Measurements from ENCODE around the gene ZSCAN21. TPM values are rescaled to one million over a fixed set of nuclear protein-coding genes. Genes with fewer than 3 reads are reported as not detected.

The ZSCAN21 gene
- total and polyA plus RNA-seq, 11 donors, result 4.4 to 12.1 (median 7.2) TPM

DNA sequence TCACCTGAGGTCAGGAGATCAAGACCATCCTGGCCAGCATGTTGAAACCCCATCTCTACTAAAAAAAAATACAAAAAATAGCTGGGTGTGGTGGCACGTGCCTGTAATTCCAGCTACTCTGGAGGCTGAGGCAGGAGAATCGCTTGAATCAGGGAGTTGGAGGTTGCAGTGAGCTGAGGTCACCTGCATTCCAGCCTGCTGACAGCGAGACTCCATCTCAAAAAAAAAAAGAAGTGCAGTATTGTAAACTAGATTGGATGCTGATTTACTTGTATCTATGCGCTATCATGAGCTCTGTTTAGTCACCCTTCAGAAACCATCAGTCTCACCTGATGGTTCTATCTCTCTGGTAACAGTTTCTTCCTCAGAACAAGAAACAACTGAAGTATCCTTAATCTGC lies 13.8 kb downstream of the ZSCAN21 start:
- no peak overlapping the region for H3K27ac ChIP-seq
- no peak overlapping the region for H3K4me3 ChIP-seq
- peaks cover 0 to 75% (median 62%) of the 10 kb centered on the region in 9 donors for H3K36me3 ChIP-seq
- no peaks in the 10 kb centered on the region for H3K27me3 ChIP-seq
- intact Hi-C loops (cut with DNase I), result no loop called here
- no peak for ATAC-seq
- 88 to 96% (median 92%) methylated on average over 4 of the region's 4 CpGs for WGBS, 4 donors
- no peak for TF ChIP-seq POLR2A (IDR thresholded peaks at IDR 0.05)
- TF ChIP-seq, protein P1, sequence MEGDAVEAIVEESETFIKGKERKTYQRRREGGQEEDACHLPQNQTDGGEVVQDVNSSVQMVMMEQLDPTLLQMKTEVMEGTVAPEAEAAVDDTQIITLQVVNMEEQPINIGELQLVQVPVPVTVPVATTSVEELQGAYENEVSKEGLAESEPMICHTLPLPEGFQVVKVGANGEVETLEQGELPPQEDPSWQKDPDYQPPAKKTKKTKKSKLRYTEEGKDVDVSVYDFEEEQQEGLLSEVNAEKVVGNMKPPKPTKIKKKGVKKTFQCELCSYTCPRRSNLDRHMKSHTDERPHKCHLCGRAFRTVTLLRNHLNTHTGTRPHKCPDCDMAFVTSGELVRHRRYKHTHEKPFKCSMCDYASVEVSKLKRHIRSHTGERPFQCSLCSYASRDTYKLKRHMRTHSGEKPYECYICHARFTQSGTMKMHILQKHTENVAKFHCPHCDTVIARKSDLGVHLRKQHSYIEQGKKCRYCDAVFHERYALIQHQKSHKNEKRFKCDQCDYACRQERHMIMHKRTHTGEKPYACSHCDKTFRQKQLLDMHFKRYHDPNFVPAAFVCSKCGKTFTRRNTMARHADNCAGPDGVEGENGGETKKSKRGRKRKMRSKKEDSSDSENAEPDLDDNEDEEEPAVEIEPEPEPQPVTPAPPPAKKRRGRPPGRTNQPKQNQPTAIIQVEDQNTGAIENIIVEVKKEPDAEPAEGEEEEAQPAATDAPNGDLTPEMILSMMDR (IDR thresholded peaks at IDR 0.05), result no peak
- no peak for DNase-seq
- no peaks in the 10 kb centered on the region for H3K9me3 ChIP-seq
- peaks cover 0 to 17% (median 9%) of the 10 kb centered on the region in 12 donors for H3K4me1 ChIP-seq

DNA sequence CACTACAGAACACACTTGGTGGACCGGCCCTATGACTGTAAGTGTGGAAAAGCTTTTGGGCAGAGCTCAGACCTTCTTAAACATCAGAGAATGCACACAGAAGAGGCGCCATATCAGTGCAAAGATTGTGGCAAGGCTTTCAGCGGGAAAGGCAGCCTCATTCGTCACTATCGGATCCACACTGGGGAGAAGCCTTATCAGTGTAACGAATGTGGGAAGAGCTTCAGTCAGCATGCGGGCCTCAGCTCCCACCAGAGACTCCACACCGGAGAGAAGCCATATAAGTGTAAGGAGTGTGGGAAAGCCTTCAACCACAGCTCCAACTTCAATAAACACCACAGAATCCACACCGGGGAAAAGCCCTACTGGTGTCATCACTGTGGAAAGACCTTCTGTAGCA lies 14.6 kb downstream of the ZSCAN21 start:
- peak overlapping the region in 1 of 12 donors; percentile 75 for H3K27ac ChIP-seq
- no peak for DNase-seq
- H3K9me3 ChIP-seq, result peaks cover 0 to 7% (median 0%) of the 10 kb centered on the region in 12 donors
- peaks cover 0 to 17% (median 9%) of the 10 kb centered on the region in 12 donors for H3K4me1 ChIP-seq
- peaks cover 0 to 74% (median 56%) of the 10 kb centered on the region in 9 donors for H3K36me3 ChIP-seq
- TF ChIP-seq POLR2A (IDR thresholded peaks at IDR 0.05), result no peak
- TF ChIP-seq, protein P1 (IDR thresholded peaks at IDR 0.05), result no peak
- H3K4me3 ChIP-seq, result no peak overlapping the region
- no peak for ATAC-seq
- intact Hi-C loops (cut with DNase I), result loop anchor here in 1 of 10 donors (1.0 kb wide), 1 partner anchor 10 kb away; no protein-coding TSS in a partner anchor
- no peaks in the 10 kb centered on the region for H3K27me3 ChIP-seq
- WGBS, 4 donors, result 81 to 86% (median 83%) methylated on average over 9 of the region's 9 CpGs

DNA sequence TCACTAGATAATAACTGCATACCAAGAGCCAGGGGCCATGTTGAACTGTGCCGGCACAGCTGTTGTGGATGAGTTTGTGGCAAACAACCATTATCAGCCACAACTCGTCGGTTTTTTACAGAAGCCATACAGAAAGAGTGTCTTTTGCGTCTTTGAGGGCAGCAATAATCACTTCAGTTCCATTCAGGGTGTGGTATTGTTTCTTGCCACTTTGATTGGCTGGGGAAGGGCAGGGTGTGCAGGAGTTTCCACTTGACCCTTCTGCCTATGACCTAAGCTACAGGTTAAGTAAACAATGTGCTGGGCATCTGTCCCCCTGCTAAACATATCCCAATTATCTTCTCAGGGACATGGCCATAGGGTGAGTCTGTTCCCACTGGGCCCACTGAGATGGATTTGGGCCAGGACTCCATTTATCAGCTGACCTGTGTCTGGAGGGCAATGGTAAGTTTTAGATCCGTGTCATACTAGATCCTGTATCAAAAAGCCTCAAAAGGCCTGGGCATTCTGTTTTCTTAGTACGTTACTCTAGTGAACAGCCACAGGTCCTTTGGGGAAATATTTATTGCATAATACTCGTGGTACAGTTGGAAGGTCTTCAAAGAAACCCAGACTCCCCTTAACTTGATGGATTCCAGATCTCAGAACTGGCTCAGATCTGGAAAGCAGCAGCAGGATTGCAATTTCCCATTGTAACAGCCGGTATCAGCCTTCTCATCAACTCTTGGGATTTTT lies 16.0 kb downstream of the ZSCAN21 start:
- 36 to 43% (median 38%) methylated on average over 8 of the region's 8 CpGs for WGBS, 4 donors
- Histone ChIP-seq H3K4me1 (peaks cover 0 to 17% (median 9%) of the 10 kb centered on the region in 12 donors), H3K27me3 (no peaks in the 10 kb centered on the region), H3K4me3 (no peak overlapping the region), H3K27ac (peak overlapping the region; percentile 1 to 76 (median 42)), H3K9me3 (peaks cover 0 to 21% (median 4%) of the 10 kb centered on the region in 12 donors), H3K36me3 (peaks cover 4 to 76% (median 52%) of the 10 kb centered on the region in 9 donors)
- TF ChIP-seq POLR2A (IDR thresholded peaks at IDR 0.05), result no peak
- TF ChIP-seq, protein P1 (IDR thresholded peaks at IDR 0.05), result no peak
- ATAC-seq, result peak; percentile 71 to 85 (median 80)
- DNase-seq, result no peak
- intact Hi-C loops (cut with DNase I), result no loop called here

DNA sequence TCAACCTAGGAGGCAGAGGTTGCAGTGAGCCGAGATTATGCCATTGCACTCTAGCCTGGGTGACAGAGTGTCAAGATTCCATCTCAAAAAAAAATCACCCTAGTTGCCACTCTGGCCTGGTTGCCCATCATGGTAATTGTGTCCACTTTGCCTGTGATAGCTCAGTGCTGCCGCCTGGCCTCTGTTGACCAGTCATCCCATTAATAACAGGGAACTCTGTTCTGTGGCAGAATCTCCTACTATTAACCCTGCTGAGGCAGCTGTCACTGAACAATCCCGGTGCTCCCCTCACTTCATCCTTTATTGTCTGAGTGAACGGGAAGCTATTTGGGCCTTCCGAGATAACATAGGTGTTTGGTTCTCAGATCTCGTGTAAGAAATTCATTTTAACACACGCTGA lies 17.4 kb downstream of the ZSCAN21 start:
- no peaks in the 10 kb centered on the region for H3K27me3 ChIP-seq
- H3K4me3 ChIP-seq, result no peak overlapping the region
- intact Hi-C loops (cut with DNase I), result no loop called here
- WGBS, 4 donors, result 75 to 86% (median 82%) methylated on average over 7 of the region's 7 CpGs
- peaks cover 0 to 17% (median 9%) of the 10 kb centered on the region in 12 donors for H3K4me1 ChIP-seq
- TF ChIP-seq, protein P1 (IDR thresholded peaks at IDR 0.05), result no peak
- no peak for TF ChIP-seq POLR2A (IDR thresholded peaks at IDR 0.05)
- H3K9me3 ChIP-seq, result peaks cover 0 to 35% (median 18%) of the 10 kb centered on the region in 12 donors
- DNase-seq (no peak), ATAC-seq (no peak)
- H3K36me3 ChIP-seq, result peaks cover 16 to 76% (median 52%) of the 10 kb centered on the region in 9 donors
- H3K27ac ChIP-seq, result no peak overlapping the region

All from heart left ventricle (tissue), 16 donors.